GM18873 (cell line): ENCODE results near the gene PTK6.

ENCODE experiments used
- ATAC-seq: cut with Tn5 transposase; IDR thresholded peaks from one replicate; pipeline ENCODE4 v1.9.1; 2021; ENCODE audit warnings: mild to moderate bottlenecking, moderate library complexity, moderate number of reproducible peaks; ENCODE audit not compliant: unreplicated experiment, low FRiP score

The PTK6 gene

DNA sequence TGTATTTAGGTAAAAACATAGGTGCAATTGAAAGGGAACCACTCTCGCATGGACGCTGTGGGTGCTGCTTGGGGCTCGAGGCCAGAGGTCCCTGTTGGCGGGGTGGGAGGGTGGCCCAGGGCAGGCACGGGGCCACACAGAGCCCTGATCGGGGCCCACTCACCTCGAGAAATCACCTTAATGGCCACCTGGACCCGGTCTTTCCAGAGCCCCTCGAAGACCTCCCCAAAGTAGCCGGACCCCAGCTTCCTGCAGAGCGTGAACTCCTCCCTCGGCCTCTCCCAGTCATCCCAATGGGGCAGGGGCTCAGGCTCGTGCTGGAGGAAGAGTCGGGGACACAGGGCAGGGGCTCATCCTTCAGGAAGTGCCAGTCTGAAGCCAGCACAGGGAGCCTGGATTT lies 3.8 kb downstream of the PTK6 start:
- no peak for ATAC-seq

DNA sequence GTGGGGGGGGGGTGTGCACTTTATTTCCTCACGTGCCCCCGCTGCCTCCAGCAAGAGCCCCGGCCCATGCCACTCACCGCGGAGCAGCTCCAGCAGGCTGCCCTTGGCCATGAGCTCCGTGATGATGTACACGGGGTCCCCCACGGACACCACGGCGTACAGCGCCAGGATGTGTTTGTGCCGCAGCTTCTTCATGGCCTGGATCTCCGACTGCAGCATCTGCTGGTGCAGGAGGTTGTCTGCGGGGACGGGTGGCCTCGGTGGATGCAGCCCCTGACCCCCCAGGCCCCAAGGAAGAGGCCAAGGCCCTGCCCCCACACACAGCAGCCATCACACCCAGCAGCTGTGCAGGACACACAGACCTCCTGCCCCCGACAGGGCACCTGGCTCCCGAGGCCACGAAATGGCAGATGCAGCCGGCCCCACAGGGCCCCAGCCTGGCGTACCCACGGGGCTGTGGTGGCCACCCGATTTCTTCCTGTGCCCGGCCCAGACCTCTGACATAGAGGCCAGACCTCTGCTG lies 4.7 kb downstream of the PTK6 start:
- ATAC-seq = no peak

DNA sequence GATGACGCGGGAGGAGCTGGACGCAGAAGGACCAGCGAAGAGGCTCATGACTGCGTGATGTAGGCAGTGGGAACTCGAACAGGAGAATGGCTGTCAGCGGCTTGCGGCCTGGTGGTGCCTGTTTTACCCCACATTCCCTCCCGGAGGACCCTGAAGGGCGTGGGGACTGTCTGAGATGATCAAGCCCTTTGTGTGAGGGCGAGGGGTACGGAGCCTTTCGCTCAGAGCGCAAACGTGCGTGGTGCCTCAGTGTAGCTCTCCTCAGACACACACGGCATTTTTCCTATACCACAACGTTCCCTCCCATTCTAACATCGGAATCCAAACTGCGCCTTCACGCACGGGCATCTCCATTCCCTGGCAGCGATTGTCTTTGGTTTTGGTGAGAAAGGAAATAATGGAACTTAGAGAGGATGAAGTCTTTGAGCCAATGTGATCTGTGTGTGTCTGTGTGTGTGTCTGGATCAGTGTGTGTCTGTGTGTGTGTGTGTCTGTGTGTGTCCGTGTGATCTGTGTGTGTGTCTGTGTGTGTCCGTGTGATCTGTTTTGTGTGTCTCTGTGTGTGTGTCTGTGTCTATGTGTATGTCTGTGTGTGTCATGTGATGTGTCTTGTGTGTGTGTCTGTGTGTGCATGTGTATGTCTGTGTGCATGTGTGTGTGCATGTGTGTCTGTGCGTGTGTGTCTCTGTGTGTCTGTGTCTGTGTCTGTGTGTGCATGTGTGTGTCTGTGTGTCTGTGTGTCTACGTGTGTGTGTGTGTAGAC lies 5.3 kb downstream of the PTK6 start:
- no peak for ATAC-seq

DNA sequence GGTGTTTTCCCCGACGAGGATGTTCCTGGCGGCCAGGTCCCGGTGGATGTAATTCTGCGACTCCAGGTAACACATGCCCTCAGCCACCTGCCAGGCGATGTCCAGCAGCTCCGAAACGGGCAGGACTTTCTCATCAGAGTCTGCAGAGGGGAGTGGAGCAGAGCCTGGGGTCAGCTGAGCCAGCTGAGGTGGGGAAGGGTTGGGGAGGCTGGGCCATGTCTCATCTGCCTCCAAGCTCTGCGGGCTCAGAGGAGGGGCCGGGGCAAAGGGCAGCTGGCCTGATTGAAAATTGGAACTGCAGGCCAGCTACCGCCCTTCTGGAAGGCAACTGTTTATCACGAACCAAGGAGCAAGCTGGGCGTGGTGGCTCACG lies 6.4 kb downstream of the PTK6 start:
- no peak for ATAC-seq

DNA sequence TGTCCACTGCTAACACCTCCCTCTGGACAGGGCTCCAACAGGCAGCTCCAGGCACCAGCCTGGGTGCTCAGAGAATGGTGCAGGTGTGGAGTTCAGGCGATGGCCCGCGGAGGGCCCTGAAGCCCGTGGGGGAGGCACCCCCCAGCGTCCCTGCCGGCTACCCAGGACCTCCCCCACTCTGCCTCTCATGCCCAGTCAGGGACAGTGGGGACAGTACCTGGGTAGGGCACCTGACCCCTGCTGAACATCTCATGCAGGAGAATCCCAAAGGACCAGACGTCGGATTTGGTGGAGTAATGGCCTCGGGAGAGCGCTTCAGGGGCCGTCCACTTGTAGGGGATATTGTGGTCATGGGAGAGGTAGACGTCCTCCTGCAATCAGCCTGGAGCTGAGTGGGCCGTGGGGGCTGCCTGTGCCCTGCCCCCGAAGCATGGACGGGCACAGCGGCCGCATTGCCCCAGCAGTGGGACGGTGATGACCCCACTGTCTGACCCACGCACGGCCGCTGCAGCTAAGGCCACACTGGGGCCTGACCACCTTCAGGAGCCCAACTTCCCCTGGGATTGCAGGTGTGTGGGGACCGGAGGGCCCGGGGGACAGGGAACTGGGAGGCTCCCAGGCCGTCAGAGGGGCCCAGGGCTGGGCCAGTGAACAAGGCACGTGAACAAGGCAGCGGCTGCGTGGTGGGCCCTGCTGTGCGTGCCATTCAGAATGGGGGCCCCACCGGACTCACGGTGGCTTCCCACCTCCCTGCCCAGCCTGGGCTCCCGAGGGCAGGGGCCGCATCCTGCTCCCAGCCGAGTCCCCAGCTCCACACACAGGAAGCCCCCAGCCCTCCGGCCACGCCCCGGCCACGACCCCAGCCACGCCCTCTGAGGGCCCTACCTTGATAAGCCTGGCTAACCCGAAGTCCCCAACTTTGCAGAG lies 7.1 kb downstream of the PTK6 start:
- no peak for ATAC-seq

DNA sequence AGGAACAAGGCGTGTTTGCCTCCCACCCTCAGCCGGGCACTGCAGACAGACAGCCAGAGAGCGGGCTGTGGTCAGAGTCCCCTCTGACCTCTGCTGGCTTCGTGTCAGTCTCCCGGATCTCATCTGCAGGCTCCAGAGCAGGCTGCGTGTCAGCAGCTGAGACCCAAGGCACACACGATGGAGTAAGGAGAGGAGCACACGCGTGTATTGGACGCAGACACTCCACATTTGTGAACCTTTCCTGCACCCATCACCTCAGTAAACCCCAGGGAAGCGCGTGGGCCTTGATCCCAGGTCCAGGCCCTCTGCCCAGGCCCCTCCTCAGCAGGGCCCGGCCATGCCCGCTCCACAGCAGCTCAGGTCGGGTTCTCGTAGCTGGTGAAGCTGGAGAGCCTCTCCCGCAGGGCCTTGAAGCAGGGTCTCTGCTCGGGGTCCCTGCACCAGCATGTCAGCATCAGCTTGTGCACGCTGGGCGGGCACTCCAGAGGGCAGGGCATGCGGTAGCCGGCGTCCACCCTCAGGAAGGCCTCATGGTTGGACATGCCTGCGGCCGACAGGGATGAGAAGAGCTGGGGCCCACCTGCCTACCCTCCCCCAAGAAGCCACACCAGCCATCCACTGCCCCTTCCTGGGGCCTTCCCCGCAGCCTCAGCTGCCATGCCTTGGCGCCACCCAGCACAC lies 7.9 kb downstream of the PTK6 start:
- ATAC-seq = no peak

DNA sequence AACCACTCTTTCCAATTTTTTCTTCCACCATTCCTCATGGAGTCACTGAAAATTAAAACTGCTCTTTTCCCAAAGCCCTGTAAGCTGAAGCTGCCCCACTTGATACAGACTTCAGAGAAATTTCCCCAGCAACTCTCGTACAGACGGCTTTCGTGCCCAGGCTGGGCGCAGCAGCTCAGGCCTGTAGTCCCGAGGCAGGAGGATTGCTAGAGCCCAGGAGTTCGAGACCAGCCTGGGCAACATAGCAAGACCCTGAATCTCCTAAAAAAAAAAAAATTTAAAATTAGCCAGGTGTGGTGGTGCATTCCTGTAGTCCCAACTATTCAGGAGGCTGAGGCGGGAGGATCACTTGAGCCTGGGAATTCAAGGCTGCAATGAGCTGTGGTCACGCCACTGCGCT lies 10.0 kb downstream of the PTK6 start:
- no peak for ATAC-seq

DNA sequence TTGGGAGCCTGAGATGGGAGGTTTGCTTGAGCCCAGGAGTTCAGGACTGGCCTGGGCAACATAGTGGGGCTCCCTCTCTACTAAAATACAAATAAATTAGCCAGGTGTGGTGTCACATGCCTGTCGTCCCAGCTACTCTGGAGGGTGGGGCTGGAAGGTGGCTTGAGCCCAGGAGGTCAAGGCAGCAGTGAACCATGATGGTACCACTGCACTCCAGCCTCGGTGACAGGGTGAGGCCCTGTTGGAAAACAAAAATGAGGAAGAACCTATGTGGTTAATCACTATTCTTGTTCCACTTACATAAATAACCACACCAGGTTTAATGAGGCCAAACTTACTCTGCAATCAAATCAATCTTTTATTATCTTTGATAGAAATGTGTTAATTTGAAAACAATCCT lies 11.2 kb downstream of the PTK6 start:
- no peak for ATAC-seq

DNA sequence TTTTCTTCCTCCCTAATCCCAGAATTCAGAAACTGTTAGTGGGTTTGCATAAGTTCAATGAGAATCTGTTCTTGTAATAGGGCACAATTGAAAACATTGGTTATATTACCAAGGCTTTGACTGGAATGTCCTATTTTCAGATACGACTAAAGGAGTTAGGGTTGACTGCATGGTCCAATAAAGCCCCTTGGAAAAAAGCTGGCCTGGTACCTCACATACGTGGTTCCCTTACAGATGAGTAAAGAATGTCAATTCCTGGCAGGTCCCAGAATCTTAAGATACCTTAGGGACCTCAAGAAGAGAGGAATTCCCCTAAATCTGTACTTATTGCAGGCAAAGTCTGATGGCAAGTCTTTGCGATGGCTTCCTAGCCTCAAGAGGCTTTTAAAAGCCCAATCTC lies 12.0 kb downstream of the PTK6 start:
- ATAC-seq = no peak

DNA sequence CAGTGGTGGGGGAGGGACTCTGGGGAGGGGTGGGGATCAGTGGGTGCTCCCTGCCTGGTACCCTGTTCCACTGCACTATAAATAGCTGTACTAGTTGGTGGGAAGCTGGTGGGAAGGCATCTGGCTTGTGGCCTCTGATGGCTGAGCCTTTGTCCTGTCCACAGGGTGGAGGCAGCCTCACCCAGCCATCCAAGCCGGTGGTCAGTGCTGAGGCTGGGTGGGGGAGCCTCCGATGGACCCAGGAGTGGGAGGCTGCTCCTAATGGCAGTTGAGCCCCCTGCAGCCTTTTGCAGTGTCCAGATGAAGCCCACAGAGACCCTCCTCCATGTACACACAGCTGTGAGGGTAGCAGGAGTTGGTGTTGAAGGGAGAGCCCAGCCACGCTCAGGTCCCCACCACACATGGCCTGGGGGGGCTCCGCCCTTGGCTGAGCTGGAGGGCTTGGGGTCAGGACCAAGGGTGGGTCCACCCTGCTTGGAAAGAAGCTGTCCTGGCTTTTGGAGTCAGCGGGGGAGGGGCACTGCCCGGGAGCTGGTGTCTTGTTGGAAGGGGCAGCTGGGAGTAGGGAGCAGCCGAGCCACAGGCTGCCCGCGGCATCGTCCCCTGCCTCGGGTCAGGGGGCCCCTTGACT lies 14.1 kb downstream of the PTK6 start:
- ATAC-seq = no peak

DNA sequence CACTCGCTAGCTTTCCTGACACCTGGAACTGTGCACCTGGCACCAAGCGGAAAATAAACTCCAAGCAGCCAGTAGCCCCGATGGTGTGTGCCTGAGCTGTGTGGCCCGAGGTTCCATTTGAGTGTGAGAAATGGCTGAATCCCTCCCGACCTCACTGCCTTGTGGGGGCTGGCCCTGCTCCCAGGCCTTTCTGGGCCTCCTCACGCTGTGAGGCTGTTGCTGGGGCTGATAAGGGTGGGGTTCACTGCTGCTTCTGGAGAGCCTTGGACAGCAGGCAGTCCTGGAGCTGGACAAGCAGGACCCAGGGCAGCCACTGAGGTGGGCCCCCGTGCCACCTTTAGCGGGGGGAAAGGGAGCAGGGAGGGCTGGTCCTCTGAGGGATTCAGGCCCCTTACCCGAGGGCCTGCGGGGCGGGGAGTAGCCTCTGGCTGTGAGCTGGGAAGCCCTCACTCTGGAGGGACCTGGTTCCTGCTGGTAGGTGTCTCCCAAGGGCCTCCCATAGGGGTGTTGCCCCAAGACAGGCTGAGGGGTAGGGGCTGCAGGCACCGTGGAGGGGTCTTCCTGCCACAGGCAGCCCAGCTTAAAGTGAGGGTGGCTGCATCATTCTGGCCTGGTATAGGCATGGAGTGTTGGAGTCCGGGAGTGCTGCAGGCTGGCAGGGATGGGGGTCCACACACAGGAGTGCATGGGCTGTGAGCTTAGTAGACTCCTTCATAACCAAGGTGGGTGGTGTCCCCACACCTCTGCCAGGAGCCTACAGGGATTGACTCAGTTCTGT lies 14.9 kb downstream of the PTK6 start:
- no peak for ATAC-seq

DNA sequence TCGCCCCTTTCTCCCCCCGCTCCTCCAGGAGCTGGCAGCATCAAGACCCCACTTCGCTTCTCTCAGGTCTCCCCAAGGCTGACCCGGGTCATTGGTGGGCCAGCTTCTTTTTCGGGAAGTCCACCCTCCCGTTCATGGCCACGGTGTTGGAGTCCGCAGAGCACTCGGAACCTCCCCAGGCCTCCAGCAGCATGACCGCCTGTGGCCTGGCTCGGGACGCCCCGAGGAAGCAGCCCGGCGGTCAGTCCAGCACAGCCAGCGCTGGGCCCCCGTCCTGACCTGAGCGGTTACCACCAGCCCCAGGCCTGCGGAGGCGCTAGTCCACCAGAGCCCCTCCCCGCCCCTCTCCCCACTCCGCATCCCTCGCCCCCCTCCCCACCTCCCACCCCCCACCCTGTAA lies 15.6 kb downstream of the PTK6 start:
- ATAC-seq = no peak

DNA sequence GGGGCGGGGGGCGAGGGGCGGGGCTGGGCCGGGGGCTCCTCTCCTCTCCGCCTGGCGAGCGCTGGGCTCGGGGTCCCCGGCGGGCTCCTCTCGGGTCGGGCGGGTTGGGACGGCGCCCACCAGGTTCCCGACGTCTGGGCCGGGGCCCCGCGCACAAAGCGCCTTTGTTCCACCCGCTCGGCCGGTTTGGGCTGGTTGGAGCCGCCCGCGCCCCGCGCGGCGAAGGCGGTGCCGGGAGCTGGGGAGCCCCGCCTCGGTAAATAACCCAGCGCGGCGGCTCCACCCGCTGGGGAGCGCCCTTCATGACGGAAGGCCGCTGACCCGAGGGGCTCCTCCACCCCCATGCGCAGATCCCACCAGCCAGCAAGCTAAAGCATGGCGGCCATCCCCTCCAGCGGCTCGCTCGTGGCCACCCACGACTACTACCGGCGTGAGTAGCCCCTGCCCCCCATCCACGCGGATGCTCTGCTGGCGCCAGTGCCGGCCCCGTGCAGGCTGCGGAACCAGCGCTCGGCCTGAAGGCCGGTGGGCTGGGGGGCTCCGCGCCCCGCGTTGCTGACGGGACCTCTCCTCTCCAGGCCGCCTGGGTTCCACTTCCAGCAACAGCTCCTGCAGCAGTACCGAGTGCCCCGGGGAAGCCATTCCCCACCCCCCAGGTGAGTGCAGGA lies 16.1 kb downstream of the PTK6 start:
- peak; percentile 26 for ATAC-seq

DNA sequence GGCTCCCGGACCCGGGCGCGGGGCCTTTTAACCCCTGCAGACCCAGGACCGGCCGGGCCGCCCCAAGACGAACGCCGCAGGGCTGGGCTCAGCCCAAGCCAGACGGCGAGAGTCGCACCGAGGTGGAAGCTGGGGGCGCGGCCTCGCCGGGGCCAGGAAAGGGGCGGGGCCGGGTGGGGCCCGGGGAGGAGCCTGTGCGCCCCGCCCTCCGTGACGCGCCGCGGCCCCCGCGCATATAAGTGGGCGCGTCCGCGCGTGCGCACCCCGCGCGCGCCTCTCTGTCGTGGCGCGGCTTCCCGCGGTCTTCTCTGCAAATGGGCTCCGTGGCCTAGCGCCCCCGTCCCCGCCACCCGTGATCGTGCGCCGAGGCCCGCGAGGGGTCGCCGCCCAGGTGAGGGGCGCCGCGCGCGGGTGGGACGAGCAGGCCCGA lies 16.7 kb downstream of the PTK6 start, which contains the start of gene PPDPF:
PPDPF (plus strand) TSS at position 262 of the 430 bp plus-strand sequence. CDS start 544 bp downstream, outside the sequence.
- peak; percentile 52 for ATAC-seq

DNA sequence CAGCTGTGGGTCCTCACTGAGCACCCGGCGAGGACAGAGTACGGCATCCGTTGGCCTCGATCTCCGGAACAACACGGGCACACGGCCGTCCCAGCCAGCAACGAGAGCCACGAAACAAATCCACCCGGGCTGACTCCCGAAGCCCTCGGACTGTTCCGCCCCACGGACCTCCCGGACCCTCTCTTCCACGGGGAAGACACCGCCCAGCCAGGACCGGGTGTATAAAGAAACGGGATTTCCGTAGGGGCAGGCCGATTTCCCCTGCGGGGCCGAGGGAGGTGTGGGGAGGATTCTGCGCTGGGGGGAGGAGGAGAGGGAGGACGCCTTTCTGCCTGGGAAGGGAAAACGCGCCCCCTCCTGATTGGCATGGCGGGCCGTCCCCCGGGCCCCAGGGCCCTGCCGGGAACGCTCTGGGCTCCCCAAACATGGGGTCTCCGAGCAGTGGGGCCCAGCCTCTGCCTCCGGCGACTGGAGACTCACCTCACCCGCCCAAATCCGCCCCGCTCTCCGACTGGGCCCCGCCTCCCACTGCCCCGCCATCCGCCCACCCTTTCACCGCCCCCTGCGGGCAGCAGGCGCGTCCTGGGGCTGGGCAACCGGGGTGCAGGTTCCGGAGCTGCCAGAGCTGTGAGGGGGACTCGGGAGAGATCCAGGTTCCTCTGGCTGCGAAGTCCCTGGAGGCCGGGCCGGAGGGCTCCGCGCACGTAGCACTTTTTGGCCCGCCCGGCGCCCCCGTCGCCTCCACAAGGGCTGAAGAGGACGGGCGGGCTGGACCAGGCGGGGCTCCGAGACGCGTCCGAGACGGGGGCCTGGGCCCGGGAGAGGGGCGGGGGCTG lies 17.3 kb downstream of the PTK6 start:
- peak; percentile 21 for ATAC-seq

DNA sequence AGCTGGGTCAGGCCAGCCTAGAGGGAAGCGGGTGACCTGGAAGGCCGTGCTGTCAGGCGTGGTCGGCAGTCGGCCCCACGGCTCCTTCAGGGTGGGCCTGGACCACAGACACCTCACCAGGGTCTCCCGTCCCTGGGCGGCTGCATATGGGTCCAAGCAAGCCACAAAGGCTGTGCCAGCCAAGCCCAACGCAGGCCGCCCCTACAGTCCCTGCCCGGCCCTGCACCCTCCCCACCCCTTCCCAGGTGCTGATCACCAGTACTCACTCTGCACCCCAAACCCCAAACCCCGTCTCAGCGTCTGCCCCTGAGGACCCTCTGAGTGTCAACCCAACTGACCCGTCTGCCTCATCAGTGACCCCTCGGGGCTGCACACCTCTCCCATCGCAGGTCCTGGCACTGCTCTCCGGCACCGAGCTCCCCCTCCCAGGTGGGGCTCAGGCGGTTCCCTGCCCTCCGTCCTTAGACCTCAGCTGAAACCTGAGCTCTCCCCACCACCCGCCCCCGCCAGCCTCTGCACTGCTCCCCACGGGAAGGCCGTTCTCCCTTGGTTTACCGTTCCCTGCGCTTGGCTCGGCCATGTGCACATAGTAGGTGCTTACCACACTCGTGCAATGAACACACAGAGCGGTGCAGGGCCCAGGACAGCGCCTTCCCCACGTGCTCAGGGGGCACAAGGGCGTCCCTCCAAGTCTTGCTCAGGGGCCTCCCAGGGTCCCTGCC lies 18.1 kb downstream of the PTK6 start:
- no peak for ATAC-seq

DNA sequence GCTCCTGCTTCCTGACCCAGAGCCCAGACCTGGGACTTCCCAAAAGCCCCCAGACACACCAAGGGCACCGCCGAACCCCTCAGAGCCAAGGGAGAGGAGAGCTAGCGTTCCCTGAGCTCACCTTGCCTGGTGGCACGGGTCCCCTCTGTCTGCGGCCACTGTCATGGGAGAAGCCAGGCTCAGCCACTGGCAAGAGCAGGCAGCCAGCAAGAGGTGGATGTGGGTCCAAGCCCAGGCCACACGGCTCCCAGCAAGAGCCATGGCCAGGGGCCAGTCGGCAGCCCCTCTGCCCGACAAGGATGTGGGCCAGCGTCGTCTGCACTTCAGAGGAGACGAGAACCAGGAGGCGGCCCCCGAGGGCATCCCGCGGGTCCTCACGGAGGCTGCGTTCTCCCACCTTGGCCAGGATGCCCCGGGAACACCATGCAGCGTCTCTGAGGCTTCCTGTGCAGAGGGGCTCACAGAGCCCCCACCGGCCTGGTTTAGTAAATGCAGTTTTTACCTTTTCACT lies 18.8 kb downstream of the PTK6 start:
- no peak for ATAC-seq
